ENCODE data around the gene EXD1. TPM values are rescaled to one million over a fixed set of nuclear protein-coding genes. Genes with fewer than 3 reads are reported as not detected.
A peak's percentile ranks its signal among the peaks of the same experiment; 100 is the strongest.

The EXD1 gene
- total and polyA plus RNA-seq, 2 of the 13 experiments (the other 11 are each of a cell fraction or from before 2014, with no cell fraction given), result not detected

DNA sequence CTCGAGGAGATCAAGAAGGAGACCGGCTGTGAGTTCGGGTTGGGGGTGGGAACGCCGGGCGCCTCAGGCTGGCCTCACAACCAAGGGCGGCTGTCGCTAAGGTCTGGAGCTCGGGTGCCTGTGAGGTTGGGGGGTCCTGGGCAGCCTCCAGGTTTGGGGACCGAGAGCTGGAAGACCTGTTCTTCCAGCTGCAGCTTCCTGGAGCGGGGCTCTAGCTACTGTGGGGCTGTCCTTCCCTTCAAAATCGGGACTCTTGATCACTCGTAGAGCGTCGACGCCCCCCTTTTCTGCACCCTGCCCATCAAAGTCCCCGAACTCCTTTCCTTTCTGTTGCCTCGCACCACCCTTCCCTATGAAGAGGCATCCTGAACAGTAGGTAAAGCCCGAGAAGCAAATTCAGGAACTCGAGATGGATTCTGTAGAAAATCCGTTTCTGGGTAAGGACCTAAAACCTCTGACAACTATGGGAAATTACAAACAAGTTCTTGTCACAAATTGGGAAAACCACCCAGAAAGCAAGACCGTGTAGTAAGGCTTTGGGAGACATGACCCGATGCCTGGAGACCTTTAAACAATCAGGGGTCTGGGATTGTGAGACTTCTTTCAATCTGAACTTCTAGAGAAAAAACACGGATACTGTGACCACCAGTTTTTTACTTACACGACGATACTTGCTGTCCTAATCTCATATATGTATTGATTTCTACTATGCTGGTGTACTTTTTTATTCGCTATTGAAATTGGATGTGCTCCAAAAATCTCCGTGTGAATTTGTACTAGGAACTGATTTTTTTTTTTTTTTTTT lies 1.1 kb upstream of the EXD1 start (continued):
- TF ChIP-seq BCL6 (CRISPR knock-in tag; IDR thresholded peaks at IDR 0.05) (no peak), TBL1XR1 (IDR thresholded peaks at IDR 0.05; ENCODE audit: borderline replicate concordance, low read length, partially characterized antibody) (no peak), SMAD9 (CRISPR knock-in tag; IDR thresholded peaks at IDR 0.05) (no peak), SRF (IDR thresholded peaks at IDR 0.05; ENCODE audit: low read depth, low read length) (no peak), ZNF563 (CRISPR knock-in tag; IDR thresholded peaks at IDR 0.05) (no peak), ZNF34 (CRISPR knock-in tag; IDR thresholded peaks at IDR 0.05; ENCODE audit: borderline replicate concordance) (peak; percentile 70; the same call in 1 of the 2 replicates), AFF4 (CRISPR knock-in tag; IDR thresholded peaks at IDR 0.05) (no peak), ZNF652 (CRISPR knock-in tag; IDR thresholded peaks at IDR 0.05; ENCODE audit: borderline replicate concordance, low read depth) (no peak), THRA (CRISPR knock-in tag; IDR thresholded peaks at IDR 0.05; ENCODE audit: borderline replicate concordance) (no peak), PAX8 (CRISPR knock-in tag; IDR thresholded peaks at IDR 0.05; ENCODE audit: borderline replicate concordance) (0 out of 2 replicates have a peak, but pooled peaks have one; percentile 20), ESRRA (CRISPR knock-in tag; IDR thresholded peaks at IDR 0.05; ENCODE audit: low read depth) (no peak), ETV6 (CRISPR knock-in tag; conservative IDR thresholded peaks at IDR 0.05) (no peak), PCBP1 (IDR thresholded peaks at IDR 0.05; ENCODE audit: borderline replicate concordance, low read depth, low read length) (peak; percentile 81; the same call in 1 of the 2 replicates), MLLT10 (CRISPR knock-in tag; IDR thresholded peaks at IDR 0.05) (no peak), ZNF235 (CRISPR knock-in tag; IDR thresholded peaks at IDR 0.05; ENCODE audit: borderline replicate concordance) (no peak), ZNF460 (CRISPR knock-in tag; IDR thresholded peaks at IDR 0.05; ENCODE audit: borderline replicate concordance) (no peak), ZC3H4 (CRISPR knock-in tag; IDR thresholded peaks at IDR 0.05; ENCODE audit: borderline replicate concordance) (no peak)
- TF ChIP-seq, protein P1, sequence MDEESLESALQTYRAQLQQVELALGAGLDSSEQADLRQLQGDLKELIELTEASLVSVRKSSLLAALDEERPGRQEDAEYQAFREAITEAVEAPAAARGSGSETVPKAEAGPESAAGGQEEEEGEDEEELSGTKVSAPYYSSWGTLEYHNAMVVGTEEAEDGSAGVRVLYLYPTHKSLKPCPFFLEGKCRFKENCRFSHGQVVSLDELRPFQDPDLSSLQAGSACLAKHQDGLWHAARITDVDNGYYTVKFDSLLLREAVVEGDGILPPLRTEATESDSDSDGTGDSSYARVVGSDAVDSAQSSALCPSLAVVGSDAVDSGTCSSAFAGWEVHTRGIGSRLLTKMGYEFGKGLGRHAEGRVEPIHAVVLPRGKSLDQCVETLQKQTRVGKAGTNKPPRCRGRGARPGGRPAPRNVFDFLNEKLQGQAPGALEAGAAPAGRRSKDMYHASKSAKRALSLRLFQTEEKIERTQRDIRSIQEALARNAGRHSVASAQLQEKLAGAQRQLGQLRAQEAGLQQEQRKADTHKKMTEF (CRISPR knock-in tag; IDR thresholded peaks at IDR 0.05), result no peak
- TF ChIP-seq, protein P2, sequence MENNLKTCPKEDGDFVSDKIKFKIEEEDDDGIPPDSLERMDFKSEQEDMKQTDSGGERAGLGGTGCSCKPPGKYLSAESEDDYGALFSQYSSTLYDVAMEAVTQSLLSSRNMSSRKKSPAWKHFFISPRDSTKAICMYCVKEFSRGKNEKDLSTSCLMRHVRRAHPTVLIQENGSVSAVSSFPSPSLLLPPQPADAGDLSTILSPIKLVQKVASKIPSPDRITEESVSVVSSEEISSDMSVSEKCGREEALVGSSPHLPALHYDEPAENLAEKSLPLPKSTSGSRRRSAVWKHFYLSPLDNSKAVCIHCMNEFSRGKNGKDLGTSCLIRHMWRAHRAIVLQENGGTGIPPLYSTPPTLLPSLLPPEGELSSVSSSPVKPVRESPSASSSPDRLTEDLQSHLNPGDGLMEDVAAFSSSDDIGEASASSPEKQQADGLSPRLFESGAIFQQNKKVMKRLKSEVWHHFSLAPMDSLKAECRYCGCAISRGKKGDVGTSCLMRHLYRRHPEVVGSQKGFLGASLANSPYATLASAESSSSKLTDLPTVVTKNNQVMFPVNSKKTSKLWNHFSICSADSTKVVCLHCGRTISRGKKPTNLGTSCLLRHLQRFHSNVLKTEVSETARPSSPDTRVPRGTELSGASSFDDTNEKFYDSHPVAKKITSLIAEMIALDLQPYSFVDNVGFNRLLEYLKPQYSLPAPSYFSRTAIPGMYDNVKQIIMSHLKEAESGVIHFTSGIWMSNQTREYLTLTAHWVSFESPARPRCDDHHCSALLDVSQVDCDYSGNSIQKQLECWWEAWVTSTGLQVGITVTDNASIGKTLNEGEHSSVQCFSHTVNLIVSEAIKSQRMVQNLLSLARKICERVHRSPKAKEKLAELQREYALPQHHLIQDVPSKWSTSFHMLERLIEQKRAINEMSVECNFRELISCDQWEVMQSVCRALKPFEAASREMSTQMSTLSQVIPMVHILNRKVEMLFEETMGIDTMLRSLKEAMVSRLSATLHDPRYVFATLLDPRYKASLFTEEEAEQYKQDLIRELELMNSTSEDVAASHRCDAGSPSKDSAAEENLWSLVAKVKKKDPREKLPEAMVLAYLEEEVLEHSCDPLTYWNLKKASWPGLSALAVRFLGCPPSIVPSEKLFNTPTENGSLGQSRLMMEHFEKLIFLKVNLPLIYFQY (CRISPR knock-in tag; IDR thresholded peaks at IDR 0.05; ENCODE audit: borderline replicate concordance), result no peak

Data from HepG2 (cell line).